WTC11 (cell line): ENCODE data around the gene ZAR1. TPM values are rescaled to one million over a fixed set of nuclear protein-coding genes. Genes with fewer than 3 reads are reported as not detected.

Source experiments
- CBFB ChIP-seq: sonication (generic); formaldehyde crosslinking; IDR thresholded peaks from 2 replicates; pipeline ENCODE4 v1.8.1; 2022; ENCODE audit warnings: mild to moderate bottlenecking, low read depth, missing genetic modification reagents
- FOXK1 ChIP-seq: sonication (generic); formaldehyde crosslinking; IDR thresholded peaks from 2 replicates; pipeline ENCODE4 v1.8.0; 2022; ENCODE audit warnings: mild to moderate bottlenecking, moderate library complexity, missing genetic modification reagents
- FOXP1 ChIP-seq: sonication (generic); formaldehyde crosslinking; IDR thresholded peaks from 2 replicates; pipeline ENCODE4 v1.8.0; 2022; ENCODE audit warnings: missing genetic modification reagents, mild to moderate bottlenecking, moderate library complexity, borderline replicate concordance
- IRF2 ChIP-seq: sonication (generic); formaldehyde crosslinking; IDR thresholded peaks from 2 replicates; pipeline ENCODE4 v1.8.0; 2022; ENCODE audit warnings: low read depth, missing genetic modification reagents, borderline replicate concordance
- MXD4 ChIP-seq: fragments of 250-450 bp; sonication (Bioruptor Pico); IDR thresholded peaks from 2 replicates; pipeline ENCODE4 v1.8.0; 2021; ENCODE audit warnings: mild to moderate bottlenecking, moderate library complexity, borderline replicate concordance
- NFATC4 ChIP-seq: fragments of 250-450 bp; sonication (Bioruptor Pico); IDR thresholded peaks from 2 replicates; pipeline ENCODE4 v1.9.0; 2021; ENCODE audit warnings: mild to moderate bottlenecking
- NFYB ChIP-seq: sonication (generic); formaldehyde crosslinking; conservative IDR thresholded peaks from 2 replicates; pipeline ENCODE4 v1.8.0; 2022; ENCODE audit warnings: low read depth, missing genetic modification reagents
- OVOL2 ChIP-seq: fragments of 250-450 bp; sonication (Bioruptor Pico); IDR thresholded peaks from 2 replicates; pipeline ENCODE4 v1.9.0; 2021; ENCODE audit warnings: mild to moderate bottlenecking, borderline replicate concordance
- PRRX2 ChIP-seq: fragments of 250-450 bp; sonication (Bioruptor Pico); IDR thresholded peaks from 2 replicates; pipeline ENCODE4 v1.8.0; 2021; ENCODE audit warnings: mild to moderate bottlenecking
- SP1 ChIP-seq: sonication (generic); formaldehyde crosslinking; conservative IDR thresholded peaks from 2 replicates; pipeline ENCODE4 v1.8.1; 2022; ENCODE audit warnings: missing genetic modification reagents
- TP53 ChIP-seq: sonication (generic); formaldehyde crosslinking; IDR thresholded peaks from 2 replicates; pipeline ENCODE4 v1.8.1; 2023; ENCODE audit warnings: mild to moderate bottlenecking, missing genetic modification reagents
- ZNF138 ChIP-seq: sonication (generic); formaldehyde crosslinking; conservative IDR thresholded peaks from 2 replicates; pipeline ENCODE4 v1.8.1; 2022; ENCODE audit warnings: mild to moderate bottlenecking, moderate library complexity, missing genetic modification reagents
- total RNA-seq: library from RNA; stranded (reverse); gene quantifications from 3 replicates; pipeline ENCODE4 v1.2.3, GENCODE V29; 2021
- TF ChIP-seq, protein P1 (sequence below): sonication (generic); formaldehyde crosslinking; IDR thresholded peaks from 2 replicates; pipeline ENCODE4 v1.8.1; 2023; ENCODE audit warnings: mild to moderate bottlenecking, missing genetic modification reagents
- TF ChIP-seq, protein P2 (sequence below): sonication (generic); formaldehyde crosslinking; IDR thresholded peaks from 2 replicates; pipeline ENCODE4 v1.8.0; 2023; ENCODE audit warnings: mild to moderate bottlenecking, missing genetic modification reagents
- TF ChIP-seq, protein P3 (sequence below): sonication (generic); formaldehyde crosslinking; conservative IDR thresholded peaks from 2 replicates; pipeline ENCODE4 v1.8.1; 2022; ENCODE audit warnings: mild to moderate bottlenecking, missing genetic modification reagents
- TF ChIP-seq, protein P4 (sequence below): sonication (generic); formaldehyde crosslinking; IDR thresholded peaks from 2 replicates; pipeline ENCODE4 v1.8.0; 2022; ENCODE audit warnings: mild to moderate bottlenecking, missing genetic modification reagents
- TF ChIP-seq, protein P5 (sequence below): sonication (generic); formaldehyde crosslinking; IDR thresholded peaks from 2 replicates; pipeline ENCODE4 v1.8.1; 2022; ENCODE audit warnings: low read depth, missing genetic modification reagents, borderline replicate concordance
- TF ChIP-seq, protein P6 (sequence below): fragments of 250-450 bp; sonication (Bioruptor Pico); IDR thresholded peaks from 2 replicates; pipeline ENCODE4 v2.1.2; 2022; ENCODE audit warnings: mild to moderate bottlenecking, moderate library complexity
- TF ChIP-seq, protein P7 (sequence below): fragments of 250-450 bp; sonication (Bioruptor Pico); IDR thresholded peaks from 2 replicates; pipeline ENCODE4 v1.9.0; 2021; ENCODE audit warnings: moderate library complexity, mild to moderate bottlenecking, inconsistent platforms, borderline replicate concordance
- TF ChIP-seq, protein P8 (sequence below): sonication (generic); formaldehyde crosslinking; IDR thresholded peaks from 2 replicates; pipeline ENCODE4 v1.8.1; 2023; ENCODE audit warnings: mild to moderate bottlenecking, missing genetic modification reagents, borderline replicate concordance
- TF ChIP-seq, protein P9 (sequence below): sonication (generic); formaldehyde crosslinking; IDR thresholded peaks from 2 replicates; pipeline ENCODE4 v1.8.1; 2023; ENCODE audit warnings: mild to moderate bottlenecking, missing genetic modification reagents, moderate library complexity
- TF ChIP-seq, protein P10 (sequence below): sonication (generic); formaldehyde crosslinking; IDR thresholded peaks from 2 replicates; pipeline ENCODE4 v1.8.1; 2022; ENCODE audit warnings: missing genetic modification reagents, borderline replicate concordance

Gene ZAR1
- total RNA-seq, 1 experiment from 2014 or later = 1.4 TPM

DNA sequence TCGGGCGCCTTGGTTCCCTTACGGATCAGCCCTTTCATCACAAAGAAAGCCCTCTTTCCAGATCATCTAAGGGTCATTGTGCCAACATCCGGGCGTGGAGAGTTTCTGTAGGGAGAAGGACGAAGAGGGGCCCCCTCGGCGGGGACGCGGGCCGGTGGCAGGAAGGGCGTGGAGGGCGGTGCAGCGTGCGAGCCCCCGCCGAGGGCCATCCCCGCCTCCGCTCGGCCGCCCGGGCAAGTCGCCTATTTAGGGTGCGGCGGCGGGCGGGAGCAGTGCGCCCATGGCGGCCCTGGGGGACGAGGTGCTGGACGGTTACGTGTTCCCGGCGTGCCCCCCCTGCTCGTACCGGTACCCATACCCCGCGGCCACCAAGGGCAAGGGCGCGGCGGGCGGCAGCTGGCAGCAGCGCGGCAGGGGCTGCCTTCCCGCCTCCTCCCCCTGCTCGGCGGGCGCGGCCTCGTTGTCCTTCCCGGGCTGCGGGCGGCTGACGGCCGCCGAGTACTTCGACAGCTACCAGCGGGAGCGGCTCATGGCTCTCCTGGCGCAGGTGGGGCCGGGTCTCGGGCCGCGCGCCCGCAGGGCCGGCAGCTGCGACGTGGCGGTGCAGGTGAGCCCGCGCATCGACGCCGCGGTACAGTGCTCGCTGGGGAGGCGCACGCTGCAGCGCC, at the start of gene ZAR1 (continued):
- TF ChIP-seq, protein P1, sequence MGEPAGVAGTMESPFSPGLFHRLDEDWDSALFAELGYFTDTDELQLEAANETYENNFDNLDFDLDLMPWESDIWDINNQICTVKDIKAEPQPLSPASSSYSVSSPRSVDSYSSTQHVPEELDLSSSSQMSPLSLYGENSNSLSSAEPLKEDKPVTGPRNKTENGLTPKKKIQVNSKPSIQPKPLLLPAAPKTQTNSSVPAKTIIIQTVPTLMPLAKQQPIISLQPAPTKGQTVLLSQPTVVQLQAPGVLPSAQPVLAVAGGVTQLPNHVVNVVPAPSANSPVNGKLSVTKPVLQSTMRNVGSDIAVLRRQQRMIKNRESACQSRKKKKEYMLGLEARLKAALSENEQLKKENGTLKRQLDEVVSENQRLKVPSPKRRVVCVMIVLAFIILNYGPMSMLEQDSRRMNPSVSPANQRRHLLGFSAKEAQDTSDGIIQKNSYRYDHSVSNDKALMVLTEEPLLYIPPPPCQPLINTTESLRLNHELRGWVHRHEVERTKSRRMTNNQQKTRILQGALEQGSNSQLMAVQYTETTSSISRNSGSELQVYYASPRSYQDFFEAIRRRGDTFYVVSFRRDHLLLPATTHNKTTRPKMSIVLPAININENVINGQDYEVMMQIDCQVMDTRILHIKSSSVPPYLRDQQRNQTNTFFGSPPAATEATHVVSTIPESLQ (CRISPR knock-in tag) = no peak
- TF ChIP-seq OVOL2 (CRISPR knock-in tag) = no peak
- TF ChIP-seq, protein P2, sequence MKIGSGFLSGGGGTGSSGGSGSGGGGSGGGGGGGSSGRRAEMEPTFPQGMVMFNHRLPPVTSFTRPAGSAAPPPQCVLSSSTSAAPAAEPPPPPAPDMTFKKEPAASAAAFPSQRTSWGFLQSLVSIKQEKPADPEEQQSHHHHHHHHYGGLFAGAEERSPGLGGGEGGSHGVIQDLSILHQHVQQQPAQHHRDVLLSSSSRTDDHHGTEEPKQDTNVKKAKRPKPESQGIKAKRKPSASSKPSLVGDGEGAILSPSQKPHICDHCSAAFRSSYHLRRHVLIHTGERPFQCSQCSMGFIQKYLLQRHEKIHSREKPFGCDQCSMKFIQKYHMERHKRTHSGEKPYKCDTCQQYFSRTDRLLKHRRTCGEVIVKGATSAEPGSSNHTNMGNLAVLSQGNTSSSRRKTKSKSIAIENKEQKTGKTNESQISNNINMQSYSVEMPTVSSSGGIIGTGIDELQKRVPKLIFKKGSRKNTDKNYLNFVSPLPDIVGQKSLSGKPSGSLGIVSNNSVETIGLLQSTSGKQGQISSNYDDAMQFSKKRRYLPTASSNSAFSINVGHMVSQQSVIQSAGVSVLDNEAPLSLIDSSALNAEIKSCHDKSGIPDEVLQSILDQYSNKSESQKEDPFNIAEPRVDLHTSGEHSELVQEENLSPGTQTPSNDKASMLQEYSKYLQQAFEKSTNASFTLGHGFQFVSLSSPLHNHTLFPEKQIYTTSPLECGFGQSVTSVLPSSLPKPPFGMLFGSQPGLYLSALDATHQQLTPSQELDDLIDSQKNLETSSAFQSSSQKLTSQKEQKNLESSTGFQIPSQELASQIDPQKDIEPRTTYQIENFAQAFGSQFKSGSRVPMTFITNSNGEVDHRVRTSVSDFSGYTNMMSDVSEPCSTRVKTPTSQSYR (CRISPR knock-in tag) = no peak
- TF ChIP-seq FOXP1 (CRISPR knock-in tag) = peak; percentile 85; the same call in 1 of the 2 replicates
- TF ChIP-seq ZNF138 = no peak
- no peak for TF ChIP-seq IRF2 (CRISPR knock-in tag)
- TF ChIP-seq, protein P3, sequence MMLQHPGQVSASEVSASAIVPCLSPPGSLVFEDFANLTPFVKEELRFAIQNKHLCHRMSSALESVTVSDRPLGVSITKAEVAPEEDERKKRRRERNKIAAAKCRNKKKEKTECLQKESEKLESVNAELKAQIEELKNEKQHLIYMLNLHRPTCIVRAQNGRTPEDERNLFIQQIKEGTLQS (CRISPR knock-in tag) = no peak
- TF ChIP-seq SP1 (CRISPR knock-in tag) = 0 out of 2 replicates have a peak, but pooled peaks have one; percentile 3
- TF ChIP-seq, protein P4, sequence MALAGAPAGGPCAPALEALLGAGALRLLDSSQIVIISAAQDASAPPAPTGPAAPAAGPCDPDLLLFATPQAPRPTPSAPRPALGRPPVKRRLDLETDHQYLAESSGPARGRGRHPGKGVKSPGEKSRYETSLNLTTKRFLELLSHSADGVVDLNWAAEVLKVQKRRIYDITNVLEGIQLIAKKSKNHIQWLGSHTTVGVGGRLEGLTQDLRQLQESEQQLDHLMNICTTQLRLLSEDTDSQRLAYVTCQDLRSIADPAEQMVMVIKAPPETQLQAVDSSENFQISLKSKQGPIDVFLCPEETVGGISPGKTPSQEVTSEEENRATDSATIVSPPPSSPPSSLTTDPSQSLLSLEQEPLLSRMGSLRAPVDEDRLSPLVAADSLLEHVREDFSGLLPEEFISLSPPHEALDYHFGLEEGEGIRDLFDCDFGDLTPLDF (CRISPR knock-in tag) = no peak
- TF ChIP-seq, protein P5, sequence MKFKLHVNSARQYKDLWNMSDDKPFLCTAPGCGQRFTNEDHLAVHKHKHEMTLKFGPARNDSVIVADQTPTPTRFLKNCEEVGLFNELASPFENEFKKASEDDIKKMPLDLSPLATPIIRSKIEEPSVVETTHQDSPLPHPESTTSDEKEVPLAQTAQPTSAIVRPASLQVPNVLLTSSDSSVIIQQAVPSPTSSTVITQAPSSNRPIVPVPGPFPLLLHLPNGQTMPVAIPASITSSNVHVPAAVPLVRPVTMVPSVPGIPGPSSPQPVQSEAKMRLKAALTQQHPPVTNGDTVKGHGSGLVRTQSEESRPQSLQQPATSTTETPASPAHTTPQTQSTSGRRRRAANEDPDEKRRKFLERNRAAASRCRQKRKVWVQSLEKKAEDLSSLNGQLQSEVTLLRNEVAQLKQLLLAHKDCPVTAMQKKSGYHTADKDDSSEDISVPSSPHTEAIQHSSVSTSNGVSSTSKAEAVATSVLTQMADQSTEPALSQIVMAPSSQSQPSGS (CRISPR knock-in tag) = no peak
- TF ChIP-seq, protein P6, sequence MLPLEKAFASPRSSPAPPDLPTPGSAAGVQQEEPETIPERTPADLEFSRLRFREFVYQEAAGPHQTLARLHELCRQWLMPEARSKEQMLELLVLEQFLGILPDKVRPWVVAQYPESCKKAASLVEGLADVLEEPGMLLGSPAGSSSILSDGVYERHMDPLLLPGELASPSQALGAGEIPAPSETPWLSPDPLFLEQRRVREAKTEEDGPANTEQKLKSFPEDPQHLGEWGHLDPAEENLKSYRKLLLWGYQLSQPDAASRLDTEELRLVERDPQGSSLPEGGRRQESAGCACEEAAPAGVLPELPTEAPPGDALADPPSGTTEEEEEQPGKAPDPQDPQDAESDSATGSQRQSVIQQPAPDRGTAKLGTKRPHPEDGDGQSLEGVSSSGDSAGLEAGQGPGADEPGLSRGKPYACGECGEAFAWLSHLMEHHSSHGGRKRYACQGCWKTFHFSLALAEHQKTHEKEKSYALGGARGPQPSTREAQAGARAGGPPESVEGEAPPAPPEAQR (CRISPR knock-in tag) = no peak
- TF ChIP-seq, protein P7, sequence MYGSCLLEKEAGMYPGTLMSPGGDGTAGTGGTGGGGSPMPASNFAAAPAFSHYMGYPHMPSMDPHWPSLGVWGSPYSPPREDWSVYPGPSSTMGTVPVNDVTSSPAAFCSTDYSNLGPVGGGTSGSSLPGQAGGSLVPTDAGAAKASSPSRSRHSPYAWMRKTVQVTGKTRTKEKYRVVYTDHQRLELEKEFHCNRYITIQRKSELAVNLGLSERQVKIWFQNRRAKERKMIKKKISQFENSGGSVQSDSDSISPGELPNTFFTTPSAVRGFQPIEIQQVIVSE (CRISPR knock-in tag) = no peak
- TF ChIP-seq PRRX2 (CRISPR knock-in tag) = no peak
- TF ChIP-seq, protein P8, sequence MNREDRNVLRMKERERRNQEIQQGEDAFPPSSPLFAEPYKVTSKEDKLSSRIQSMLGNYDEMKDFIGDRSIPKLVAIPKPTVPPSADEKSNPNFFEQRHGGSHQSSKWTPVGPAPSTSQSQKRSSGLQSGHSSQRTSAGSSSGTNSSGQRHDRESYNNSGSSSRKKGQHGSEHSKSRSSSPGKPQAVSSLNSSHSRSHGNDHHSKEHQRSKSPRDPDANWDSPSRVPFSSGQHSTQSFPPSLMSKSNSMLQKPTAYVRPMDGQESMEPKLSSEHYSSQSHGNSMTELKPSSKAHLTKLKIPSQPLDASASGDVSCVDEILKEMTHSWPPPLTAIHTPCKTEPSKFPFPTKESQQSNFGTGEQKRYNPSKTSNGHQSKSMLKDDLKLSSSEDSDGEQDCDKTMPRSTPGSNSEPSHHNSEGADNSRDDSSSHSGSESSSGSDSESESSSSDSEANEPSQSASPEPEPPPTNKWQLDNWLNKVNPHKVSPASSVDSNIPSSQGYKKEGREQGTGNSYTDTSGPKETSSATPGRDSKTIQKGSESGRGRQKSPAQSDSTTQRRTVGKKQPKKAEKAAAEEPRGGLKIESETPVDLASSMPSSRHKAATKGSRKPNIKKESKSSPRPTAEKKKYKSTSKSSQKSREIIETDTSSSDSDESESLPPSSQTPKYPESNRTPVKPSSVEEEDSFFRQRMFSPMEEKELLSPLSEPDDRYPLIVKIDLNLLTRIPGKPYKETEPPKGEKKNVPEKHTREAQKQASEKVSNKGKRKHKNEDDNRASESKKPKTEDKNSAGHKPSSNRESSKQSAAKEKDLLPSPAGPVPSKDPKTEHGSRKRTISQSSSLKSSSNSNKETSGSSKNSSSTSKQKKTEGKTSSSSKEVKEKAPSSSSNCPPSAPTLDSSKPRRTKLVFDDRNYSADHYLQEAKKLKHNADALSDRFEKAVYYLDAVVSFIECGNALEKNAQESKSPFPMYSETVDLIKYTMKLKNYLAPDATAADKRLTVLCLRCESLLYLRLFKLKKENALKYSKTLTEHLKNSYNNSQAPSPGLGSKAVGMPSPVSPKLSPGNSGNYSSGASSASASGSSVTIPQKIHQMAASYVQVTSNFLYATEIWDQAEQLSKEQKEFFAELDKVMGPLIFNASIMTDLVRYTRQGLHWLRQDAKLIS (CRISPR knock-in tag) = no peak
- TF ChIP-seq, protein P9, sequence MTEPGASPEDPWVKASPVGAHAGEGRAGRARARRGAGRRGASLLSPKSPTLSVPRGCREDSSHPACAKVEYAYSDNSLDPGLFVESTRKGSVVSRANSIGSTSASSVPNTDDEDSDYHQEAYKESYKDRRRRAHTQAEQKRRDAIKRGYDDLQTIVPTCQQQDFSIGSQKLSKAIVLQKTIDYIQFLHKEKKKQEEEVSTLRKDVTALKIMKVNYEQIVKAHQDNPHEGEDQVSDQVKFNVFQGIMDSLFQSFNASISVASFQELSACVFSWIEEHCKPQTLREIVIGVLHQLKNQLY = no peak
- no peak for TF ChIP-seq MXD4
- 0 out of 2 replicates have a peak, but pooled peaks have one; percentile 19 for TF ChIP-seq FOXK1 (CRISPR knock-in tag)
- TF ChIP-seq TP53 (CRISPR knock-in tag) = no peak
- no peak for TF ChIP-seq CBFB (CRISPR knock-in tag)
- no peak for TF ChIP-seq NFATC4 (CRISPR knock-in tag)
- TF ChIP-seq, protein P10, sequence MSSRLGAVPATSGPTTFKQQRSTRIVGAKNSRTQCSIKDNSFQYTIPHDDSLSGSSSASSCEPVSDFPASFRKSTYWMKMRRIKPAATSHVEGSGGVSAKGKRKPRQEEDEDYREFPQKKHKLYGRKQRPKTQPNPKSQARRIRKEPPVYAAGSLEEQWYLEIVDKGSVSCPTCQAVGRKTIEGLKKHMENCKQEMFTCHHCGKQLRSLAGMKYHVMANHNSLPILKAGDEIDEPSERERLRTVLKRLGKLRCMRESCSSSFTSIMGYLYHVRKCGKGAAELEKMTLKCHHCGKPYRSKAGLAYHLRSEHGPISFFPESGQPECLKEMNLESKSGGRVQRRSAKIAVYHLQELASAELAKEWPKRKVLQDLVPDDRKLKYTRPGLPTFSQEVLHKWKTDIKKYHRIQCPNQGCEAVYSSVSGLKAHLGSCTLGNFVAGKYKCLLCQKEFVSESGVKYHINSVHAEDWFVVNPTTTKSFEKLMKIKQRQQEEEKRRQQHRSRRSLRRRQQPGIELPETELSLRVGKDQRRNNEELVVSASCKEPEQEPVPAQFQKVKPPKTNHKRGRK = no peak
- no peak for TF ChIP-seq NFYB (CRISPR knock-in tag)
